GM21367 (cell line): Measurements from ENCODE around the gene CPNE2.
"Not testable (repeated sequence)": the region's sequence is repeated elsewhere in the genome, so short reads cannot be mapped to it uniquely, and the experiment has no call there.

Source experiments
- ATAC-seq: cut with Tn5 transposase; IDR thresholded peaks from one replicate; pipeline ENCODE4 v1.9.1; 2021; ENCODE audit not compliant: unreplicated experiment

The CPNE2 gene

DNA sequence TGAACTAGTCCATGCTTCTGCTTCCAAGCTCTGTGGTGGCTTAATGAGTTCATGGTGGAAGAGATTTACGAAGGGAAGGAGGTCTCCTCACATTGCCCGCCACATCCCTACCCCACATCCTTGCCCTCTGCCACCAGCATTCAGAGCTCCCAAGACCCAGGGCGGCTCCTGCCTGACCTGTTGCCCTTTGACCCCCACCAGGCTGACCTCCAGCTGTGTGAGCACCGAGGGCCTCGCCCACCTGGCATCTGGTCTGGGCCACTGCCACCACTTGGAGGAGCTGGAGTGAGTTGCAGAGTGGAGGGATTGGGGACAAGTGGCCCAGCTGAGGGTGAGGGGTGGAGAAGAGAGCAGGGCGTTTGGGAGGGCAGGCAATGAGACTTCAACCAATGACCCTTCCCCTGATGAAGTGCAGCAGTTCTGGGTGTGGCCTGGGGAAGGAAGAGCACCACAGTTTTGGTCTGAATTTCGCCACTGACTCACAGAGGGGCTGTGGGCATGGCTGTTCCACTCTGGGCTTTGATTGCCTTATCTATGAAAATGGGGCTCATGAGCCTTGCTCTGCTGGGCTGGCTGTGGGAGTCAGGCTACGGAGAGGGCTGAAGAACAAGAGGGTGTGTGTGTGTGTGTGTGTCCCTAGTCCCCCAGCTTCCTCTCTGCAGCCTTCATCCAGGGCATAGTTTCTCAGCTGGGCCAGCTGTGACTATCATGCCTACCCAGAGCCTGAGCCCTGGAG, 22.6 kb upstream of the CPNE2 start:
- no peak for ATAC-seq

DNA sequence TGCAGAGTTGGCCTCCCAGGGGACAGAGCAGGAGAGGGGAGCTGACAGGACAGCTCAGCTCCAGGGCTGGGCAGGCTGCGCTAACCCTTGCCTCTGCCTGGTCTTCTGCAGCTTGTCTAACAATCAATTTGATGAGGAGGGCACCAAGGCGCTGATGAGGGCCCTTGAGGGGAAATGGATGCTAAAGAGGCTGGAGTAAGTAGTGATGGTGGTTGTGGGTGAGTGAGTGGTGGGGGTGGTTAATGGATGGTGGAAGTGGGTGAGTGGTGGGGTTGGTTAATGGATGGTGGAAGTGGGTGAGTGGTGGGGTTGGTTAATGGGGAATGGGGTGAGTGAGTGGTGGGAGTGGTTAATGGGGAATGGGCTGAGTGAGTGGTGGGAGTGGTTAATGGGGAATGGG, 22.0 kb upstream of the CPNE2 start:
- ATAC-seq: no peak

DNA sequence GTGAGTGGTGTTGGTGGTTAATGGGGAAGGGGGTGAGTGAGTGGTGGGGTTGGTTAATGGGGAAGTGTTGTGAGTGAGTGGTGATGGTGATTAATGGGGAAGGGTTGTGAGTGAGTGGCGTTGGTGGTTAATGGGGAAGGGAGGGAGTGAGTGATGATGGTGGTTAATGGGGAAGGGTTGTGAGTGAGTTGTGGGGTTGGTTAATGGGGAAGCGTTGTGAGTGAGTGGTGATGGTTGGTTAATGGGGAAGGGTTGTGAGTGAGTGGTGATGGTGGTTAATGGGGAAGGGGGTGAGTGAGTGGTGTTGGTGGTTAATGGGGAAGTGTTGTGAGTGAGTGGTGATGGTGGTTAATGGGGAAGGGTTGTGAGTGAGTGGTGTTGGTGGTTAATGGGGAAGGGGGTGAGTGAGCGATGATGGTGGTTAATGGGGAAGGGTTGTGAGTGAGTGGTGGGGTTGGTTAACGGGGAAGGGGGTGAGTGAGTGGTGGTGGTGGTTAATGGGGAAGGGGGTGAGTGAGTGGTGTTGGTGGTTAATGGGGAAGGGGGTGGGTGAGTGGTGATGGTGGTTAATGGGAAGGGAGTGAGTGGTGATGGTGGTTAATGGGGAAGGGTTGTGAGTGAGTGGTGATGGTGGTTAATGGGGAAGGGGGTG, 21.2 kb upstream of the CPNE2 start:
- not testable (repeated sequence) for ATAC-seq

DNA sequence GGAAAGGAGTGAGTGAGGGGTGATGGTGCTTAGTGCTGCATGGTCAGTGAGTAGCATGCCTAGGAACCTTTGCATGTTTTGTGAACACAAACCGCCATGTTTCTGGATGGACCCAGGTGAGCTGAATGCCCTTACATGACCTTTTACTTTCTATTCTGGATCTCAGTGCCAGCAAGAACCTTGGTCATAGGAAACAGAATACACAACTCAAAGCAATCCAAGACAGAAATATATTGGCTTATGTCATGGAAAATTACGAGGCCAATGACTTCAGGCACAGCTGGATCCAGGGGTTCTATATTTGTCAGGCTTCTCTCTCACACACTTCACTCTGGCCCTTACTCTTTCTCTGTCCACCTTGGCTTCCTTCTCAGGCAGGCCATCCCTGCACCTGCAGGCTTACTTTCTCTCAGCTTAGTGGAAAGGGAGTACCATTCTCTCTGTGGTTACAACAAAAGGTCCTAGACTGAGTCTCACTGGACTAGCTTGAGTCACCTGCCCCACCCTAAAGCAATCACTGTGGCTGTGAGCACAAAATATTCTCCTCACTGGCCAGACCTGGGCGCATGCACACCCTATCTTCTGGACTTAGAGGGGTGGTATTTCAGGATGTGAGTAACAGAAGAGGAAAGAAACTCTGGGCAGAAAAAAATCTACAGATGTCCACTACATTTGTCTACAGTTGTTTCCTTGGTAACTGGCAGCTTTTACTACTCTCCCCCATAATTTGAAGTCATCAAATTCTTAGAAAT, 20.4 kb upstream of the CPNE2 start:
- no peak for ATAC-seq

DNA sequence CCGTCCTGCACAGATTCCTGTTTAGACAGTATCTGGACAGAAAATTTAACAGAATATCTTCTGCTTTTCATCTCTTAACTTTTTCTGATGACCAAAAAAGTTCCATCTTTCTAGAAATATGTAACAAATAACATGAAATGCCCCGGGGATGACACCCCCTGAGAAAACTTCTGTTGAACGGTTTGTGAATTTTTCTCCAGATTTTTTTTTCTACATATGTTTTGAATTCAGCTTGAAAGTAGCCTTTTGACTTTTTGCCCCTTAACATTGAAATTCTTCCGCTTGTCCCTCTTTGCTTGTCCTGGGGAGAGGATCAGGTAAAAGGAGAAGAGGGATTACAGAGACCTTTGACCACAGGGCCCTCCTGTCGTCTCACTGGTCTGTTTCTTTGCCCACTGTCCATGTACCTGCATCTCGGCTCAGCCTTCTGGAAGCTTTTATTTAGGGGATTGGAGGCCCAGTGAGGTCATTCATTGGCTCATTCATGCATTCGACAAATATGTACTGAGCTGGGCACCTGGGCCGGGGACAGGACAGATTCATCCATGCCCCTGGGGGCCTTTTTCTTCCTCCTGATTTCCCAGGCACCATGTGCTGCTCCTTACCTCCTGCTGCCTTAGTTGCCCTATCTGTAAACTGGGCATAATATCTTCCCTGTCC, 19.6 kb upstream of the CPNE2 start:
- no peak for ATAC-seq

DNA sequence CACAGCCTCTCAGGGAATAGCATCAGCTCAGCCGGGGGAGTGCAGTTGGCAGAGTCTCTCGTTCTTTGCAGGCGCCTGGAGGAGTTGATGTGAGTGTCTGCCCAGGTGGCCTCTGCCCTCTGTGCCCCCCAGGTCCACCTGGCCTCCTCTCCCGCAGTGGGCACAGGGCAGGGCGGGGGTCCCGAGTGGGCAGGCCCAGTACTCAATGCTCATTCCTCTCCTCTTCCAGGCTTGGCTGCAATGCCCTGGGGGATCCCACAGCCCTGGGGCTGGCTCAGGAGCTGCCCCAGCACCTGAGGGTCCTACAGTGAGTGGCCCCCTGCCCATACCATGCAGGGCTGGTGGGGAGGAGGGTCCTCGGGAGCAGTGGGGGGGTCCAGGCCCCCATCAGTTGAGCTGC, 14.7 kb upstream of the CPNE2 start:
- no peak for ATAC-seq

DNA sequence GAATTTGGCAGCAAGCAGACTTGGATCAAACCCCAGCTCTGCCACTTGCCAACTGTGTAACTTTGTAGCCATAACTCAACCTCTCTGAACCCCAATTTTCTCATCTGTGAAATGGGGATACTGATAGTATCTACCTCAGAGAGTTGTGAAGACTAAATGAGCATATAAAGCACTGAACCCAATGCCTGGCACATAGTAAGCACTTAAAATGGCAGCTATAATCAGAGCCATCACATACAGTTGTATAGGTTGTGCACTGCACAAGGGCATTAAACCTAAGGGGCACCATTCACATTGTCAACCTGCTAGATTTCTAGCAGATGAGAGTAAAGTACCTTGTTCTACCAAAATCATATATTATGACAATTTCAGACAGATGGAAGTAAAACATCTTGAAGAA, 10.6 kb upstream of the CPNE2 start:
- no peak for ATAC-seq

DNA sequence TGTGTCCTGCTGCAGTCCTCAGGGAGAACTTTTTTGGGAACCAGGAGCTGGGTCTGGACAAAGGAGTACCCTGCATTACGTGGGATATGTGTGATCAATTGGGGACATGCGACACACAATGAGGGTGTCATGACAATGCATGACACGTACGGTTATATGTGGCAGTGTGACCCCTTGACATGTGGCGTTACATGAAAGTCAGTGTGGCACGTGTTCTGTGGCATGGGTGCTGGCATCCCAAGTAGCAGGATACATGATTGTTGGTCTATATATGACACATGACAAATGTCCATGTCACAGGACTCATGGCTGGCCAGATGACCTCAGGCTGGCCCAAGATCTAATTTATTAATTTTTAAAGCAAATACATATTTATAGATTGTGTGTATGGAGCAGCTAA, 9.7 kb upstream of the CPNE2 start:
- ATAC-seq: no peak

DNA sequence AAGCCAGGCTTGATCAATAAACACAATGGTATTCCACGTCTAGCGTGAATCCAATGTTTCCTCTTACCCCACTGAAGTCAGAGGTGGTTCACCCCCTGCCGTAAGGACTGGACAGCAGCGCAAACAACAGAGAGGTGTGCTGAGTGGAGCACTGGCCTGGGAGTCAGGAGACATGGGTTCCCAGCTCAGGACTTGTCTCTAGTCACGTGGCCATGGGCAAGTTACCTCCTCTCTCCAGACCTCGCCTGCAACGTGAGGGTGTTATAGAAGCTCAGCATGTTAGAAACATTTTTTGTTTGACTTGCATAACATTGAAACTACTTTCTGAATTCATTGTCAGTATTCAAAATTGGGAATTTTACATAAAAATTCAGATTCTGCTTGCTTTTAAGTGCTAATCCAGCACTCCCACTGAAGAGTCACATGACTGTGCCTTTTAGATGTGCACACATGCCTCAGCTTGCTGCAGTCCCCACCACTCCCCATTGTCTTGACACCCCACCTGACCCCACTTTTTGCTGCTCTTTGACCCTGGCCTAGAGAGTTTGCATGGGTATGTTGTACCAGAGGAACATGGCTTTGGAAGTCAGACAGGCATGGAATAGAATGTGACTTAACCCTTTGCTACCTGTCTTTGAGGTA, 8.8 kb upstream of the CPNE2 start:
- ATAC-seq: no peak

DNA sequence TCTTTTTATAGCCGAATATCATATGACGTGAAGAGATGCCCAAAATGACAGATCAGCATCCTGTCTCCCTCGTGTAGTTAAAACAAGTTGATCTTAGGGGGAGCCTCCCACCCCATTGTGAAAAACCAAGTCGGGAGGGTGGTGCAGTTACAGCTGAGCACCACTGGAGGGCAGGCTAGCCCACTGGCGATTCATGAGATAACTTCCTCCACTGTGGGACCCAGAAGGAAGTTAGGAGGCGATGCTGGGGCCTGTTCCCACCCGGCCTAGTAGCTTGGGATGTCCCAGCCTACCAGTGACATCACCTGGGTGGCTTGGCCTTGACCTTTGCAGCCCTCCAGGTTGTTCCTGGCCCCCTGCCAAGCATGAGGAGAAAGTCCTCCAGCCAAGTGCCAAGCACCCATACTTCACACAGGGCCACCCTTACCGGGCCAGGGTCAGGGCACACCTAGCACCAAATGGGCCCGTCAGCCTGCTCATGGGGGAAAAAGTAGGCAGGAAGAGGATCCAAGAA, 8.1 kb upstream of the CPNE2 start:
- no peak for ATAC-seq

DNA sequence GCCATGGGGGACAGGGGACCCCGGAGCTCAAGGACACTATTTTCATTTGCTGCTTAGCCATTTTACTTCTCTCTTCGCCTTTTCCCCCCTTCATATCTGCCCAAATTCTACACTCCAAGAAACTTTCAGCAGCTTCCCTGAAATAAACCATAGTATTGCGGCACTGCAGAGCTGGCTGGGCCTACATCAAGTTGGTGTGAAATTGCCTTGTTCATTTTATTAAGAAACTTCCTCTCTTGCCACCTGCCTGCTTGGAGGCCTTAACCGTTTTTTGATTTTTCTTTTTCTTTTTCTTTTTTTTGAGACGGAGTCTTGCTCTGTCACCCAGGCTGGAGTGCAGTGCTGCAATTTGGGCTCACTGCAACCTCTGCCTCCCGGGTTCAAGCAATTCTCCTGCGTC, 7.4 kb upstream of the CPNE2 start:
- ATAC-seq: no peak

DNA sequence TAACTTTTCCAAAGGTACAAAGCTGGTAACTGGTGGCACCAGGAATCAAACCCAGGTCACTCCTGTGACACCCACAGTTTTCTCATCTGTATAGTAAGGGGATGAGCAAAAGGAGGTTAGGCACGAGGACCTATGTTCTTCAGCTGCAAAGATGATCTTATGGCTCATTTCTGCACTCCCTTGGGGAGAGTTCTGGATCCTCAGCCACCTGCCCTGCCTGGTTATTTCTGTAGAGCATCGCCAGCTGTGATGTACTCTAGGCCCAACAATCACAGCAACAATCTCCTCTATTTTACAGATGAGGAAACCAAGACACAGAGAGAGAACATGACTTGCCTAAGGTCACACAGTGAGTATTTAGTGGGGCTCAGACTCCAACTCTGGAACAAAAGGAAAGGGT, 5.4 kb upstream of the CPNE2 start:
- ATAC-seq: no peak

DNA sequence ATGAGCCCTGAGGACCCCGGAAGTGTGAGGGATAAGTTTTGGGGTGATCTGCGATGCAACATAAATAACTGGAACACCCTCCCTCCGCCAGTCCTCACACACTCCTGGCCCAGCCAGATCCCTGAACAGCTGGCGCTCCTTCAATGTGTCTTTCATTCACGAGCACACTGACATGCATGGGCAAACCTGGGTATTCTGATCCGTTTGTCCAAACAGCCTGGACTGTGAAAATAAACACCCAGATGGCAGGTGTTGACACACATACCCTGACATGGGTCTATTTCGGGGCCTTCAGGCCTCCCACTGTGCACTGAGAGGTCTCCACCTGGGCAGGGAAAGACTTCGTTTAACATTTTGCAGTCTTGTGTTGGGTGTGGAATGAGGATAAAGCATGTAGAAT, 3.0 kb upstream of the CPNE2 start:
- ATAC-seq: no peak

DNA sequence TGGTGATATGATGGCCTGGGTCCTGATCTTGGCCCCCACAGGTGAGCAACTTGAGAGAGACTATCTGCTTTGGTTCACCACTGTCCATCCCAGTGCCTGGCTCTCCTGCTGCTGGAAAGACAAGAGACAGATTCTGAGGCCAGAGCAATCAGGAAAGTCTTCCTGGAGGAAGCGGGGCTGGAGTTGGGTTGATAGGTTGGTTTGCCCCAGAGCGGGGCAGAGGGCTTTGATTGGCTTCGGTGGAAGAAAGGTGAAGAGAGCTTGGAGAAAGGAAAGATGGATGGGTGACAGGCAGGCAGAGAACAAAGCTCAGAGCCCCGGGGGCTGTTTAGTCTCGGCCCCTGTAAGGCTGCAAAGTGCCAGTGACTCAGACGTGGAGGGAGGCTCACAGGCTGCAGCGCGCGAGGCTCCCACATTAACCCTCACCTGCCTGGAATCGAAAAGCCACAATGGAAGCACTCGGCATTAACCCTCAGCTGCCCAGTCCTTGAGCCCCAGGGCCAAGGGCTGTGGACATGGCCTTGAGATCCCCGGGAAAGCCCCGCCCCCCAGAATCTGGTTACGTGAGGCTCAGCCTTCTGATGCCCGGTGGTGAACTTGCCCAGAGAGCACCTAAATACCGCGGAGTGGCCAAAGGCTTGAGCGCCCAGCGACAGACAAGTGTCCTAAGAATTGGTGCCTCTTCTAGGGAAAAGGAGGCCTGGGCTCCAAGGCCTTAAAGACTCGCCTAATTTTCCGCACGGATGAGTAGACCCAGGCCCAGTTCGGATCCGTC, 996 bp upstream of the CPNE2 start:
- ATAC-seq: no peak

DNA sequence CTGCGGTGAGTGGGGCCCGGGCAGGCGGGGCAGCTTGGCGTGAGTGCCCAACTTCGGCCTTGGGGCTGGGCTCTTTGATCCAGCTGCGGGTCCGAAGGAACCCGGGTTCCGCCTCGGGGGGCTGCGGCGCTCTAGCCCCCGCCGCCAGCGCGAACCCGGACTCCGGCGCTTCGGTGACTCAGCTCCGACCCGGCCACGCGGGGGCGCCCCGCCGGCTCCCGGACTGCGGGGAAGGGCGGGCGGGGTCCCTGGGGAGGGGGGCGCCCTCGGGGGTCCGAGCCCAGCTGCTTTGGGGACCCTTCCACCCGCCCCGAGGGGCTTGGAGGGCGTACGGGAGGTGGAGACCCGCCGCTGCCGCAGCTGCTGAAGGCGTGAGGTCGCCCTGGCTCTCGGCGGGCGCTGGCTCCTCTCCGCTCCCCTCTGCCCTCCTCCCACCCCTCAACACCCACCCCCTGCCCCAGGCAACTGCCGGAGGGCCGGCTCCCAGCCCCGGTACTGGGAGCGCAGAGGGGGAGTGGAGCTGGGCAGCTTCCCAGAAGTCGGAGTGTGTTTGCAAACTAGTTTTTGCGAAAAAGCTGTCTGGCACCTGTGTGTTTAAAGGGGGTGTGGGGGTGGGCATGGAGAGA, 516 bp downstream of the CPNE2 start:
- ATAC-seq: no peak

DNA sequence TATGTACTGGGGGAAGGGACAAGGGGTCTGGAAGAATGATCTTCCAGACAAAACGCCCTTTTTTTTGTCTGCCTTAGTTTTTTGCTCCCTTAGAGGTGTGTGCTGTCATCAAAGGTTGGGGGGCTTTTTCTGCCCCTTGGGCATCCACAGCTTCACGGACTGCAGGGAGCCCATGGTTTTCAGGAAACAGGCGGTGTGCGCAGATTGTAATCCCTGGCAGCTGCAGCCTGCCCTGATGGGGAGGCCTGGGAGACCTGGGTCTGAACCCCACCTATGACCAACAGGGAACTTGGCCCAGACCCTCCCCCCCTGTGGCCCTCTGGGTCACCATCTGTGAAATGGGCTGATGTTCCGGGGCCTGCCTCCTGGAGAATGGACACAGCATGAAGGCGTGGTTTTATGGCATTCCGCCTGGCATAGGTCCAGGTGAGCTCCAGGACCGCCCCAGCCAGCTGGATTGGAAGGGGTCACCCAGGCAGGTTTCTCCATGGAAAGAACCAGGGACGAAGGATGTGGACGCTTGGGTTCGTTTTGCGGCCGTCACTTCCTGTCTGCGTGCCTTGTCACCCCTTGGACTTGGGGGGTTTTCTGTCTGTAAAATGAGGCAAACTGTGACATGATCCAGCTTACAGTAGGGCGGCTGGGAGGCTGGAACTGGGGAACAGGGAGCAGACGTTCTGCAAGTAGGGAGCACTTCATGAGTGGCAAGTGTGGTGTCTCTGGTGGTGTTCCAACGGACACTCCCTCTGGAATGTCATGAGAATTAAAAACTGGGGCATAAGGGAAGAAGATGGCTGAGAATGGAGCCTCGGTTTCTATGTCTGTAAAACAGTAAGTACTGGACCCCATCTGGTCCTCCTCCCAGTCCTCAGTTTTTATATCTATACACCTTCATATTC, 1.5 kb downstream of the CPNE2 start:
- ATAC-seq: no peak

DNA sequence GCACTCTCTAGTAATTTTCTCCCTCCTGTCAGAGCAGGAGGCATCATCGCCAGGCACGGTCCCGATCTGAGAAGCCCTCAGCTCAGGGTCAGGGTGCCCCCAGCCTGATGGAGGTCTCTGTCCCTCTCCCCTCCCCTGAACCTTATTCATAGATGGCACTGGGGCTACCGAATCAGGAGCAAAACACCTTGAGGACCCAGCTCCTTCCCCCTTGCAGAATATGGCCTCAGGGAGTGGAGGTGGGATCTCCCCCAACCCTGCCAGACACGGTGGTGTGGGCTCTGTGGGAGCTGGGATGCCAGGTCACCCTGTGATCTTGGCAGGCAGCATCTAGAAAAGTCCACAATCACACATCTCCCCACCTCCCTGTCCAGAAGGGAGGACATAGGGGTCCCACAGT, 2.5 kb downstream of the CPNE2 start:
- ATAC-seq: no peak

DNA sequence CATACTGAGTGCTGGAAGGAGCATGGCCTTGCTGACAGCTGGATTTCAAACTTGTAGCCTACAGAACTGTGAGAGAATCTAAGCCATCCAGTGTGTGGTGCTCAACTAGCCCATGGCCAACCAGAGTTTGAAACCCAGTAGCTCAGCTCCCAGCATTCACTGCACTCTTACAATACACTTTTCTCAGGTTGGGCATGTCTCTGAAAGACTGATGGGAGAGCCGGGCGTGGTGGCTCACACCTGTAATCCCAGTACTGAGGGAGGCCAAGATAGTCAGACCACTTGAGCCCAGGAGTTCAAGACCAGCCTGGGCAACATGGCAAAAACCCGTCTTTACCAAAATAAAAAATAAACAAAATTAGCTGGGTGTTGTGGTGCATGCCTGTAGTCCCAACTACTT, 3.8 kb downstream of the CPNE2 start:
- no peak for ATAC-seq

DNA sequence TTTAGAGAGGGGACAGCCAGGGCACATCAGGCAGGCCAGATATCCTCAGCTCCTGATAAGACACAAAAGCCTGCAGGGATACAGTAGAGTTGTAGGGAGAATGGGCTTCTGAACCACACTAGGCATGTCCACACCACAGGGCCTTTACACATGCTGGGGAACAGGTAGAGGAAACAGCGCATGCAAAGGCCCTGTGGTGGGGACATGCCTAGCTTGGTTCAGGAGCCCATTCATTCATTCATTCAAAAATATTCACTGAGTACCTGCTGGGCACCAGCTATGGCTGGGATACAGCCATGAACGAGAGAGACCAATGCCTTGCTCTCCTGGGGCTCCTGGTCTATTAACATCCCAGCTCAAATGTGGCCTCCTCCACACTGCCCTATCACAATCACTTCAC, 4.4 kb downstream of the CPNE2 start:
- ATAC-seq: no peak
